PFSK-1 (cell line): ENCODE data around the gene RIPOR1.

Experiments
- FOXP2 ChIP-seq: optimal IDR thresholded peaks from 2 replicates; pipeline ENCODE3; 2011; ENCODE audit warnings: borderline replicate concordance, control low read depth, inconsistent platforms; ENCODE audit not compliant: insufficient read depth; ENCODE audit errors: extremely low read length, extremely low read depth
- POLR2AphosphoS5 ChIP-seq: IDR thresholded peaks from 2 replicates; pipeline ENCODE4 v1.6.1; 2012; ENCODE audit warnings: low read depth, mild to moderate bottlenecking, control low read depth, low read length, moderate library complexity
- SIN3A ChIP-seq: IDR thresholded peaks from 2 replicates; pipeline ENCODE4 v1.6.1; 2012; ENCODE audit warnings: mild to moderate bottlenecking, low read length, moderate library complexity, borderline replicate concordance; ENCODE audit not compliant: insufficient read depth
- TAF1 ChIP-seq: IDR thresholded peaks from 2 replicates; pipeline ENCODE4 v1.6.1; 2012; ENCODE audit warnings: low read length, control low read depth, borderline replicate concordance; ENCODE audit not compliant: insufficient read depth
- TF ChIP-seq, protein P1 (sequence below), 2 experiments: IDR thresholded peaks; 2 replicates each; pipeline versions ENCODE4 v1.6.1 to v1.8.0; 2011 to 2012; ENCODE audit warnings: low read depth in 2 of 2, low read length in 2 of 2, control low read depth in 1 of 2, inconsistent platforms in 1 of 2, mild to moderate bottlenecking in 1 of 2, moderate library complexity in 1 of 2; ENCODE audit not compliant: insufficient read depth in 1 of 2

RIPOR1 gene

DNA sequence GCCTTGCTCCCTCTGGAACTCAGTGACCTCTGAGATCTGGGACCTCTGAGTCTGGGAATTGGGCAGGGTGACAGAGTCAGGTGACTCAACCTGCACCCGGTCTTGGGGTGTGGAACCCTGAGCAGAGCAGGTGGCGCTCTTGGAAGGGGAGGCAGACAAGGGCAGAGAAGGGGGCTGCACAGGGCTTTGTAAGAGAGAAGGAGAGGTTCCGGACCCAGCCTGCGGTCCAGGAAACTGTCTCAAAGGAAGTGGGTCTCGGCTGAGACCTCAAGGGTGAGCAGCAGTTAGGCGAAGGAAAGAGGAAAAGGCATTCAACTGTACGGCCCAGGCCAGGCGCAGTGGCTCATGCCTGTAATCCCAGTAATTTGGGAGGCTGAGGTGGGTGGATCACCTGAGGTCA lies 10.0 kb upstream of the RIPOR1 start:
- TF ChIP-seq, protein P1, sequence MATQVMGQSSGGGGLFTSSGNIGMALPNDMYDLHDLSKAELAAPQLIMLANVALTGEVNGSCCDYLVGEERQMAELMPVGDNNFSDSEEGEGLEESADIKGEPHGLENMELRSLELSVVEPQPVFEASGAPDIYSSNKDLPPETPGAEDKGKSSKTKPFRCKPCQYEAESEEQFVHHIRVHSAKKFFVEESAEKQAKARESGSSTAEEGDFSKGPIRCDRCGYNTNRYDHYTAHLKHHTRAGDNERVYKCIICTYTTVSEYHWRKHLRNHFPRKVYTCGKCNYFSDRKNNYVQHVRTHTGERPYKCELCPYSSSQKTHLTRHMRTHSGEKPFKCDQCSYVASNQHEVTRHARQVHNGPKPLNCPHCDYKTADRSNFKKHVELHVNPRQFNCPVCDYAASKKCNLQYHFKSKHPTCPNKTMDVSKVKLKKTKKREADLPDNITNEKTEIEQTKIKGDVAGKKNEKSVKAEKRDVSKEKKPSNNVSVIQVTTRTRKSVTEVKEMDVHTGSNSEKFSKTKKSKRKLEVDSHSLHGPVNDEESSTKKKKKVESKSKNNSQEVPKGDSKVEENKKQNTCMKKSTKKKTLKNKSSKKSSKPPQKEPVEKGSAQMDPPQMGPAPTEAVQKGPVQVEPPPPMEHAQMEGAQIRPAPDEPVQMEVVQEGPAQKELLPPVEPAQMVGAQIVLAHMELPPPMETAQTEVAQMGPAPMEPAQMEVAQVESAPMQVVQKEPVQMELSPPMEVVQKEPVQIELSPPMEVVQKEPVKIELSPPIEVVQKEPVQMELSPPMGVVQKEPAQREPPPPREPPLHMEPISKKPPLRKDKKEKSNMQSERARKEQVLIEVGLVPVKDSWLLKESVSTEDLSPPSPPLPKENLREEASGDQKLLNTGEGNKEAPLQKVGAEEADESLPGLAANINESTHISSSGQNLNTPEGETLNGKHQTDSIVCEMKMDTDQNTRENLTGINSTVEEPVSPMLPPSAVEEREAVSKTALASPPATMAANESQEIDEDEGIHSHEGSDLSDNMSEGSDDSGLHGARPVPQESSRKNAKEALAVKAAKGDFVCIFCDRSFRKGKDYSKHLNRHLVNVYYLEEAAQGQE (IDR thresholded peaks at IDR 0.05; ENCODE audit: insufficient read depth in 1 of 2, low read depth in 2 of 2, low read length in 2 of 2): no peak
- TF ChIP-seq TAF1: no peak
- TF ChIP-seq FOXP2: no peak
- no peak for TF ChIP-seq POLR2AphosphoS5
- TF ChIP-seq SIN3A: no peak

DNA sequence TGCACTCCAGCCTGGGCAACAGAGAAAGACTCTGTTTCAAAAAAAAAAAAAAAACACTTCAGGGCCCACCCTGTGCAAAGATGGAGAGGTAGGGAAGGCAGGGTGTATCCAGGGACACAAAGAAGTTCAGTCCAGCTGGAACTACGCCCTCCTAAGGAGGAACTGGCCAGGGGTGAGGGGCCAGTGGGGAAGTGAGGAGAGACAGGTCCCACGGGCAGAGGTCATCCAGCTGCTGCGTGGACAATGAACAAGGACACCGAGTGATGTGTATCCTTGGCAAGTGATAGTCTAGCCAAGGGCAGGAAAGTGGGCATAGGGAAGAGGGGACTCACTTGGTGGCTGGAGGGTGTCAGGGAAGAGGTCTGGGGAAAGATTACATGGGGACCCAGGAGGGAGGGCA lies 9.4 kb upstream of the RIPOR1 start:
- TF ChIP-seq FOXP2 (no peak), POLR2AphosphoS5 (no peak), SIN3A (no peak), TAF1 (no peak)
- TF ChIP-seq, protein P1 (IDR thresholded peaks at IDR 0.05; ENCODE audit: insufficient read depth in 1 of 2, low read depth in 2 of 2, low read length in 2 of 2): no peak

DNA sequence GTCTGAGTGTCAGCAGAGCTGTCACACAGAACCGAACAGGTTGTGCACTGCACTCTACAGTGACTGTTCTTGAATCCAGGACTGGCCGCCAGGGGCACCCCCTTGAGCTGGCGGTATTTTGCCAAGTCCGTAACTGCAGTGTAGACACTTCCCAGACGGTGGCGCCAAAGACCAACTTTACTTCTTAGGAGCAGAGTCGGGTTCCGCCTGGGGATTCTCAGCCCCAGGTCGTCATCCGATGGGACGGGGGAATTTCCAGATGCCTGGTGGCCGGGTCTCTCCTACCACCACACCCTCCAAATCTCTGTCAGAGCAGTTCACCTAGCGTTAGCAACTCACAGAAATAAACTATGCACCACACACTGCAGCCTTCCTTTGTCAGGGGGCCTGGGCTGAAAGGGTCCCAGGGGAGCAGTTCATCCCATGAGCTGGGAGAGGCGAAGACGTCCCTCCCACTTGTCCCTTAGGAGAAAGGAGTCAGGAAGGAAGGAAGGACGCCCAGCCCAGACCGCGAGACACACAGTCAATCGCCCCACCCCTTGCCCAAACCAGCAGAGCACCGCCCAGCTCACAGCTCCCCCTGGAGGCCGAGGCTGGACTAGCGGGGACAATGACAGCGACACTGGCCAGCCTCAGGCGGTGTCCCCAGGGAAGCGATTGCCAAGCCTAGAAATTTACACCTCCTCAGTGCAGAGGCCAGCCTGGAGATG lies 7.4 kb upstream of the RIPOR1 start:
- no peak for TF ChIP-seq SIN3A
- TF ChIP-seq POLR2AphosphoS5: peak; percentile 35; the same call in 1 of the 2 replicates
- TF ChIP-seq, protein P1 (IDR thresholded peaks at IDR 0.05; ENCODE audit: insufficient read depth in 1 of 2, low read depth in 2 of 2, low read length in 2 of 2): no peak
- TF ChIP-seq TAF1: no peak
- peak; percentile 31 for TF ChIP-seq FOXP2

DNA sequence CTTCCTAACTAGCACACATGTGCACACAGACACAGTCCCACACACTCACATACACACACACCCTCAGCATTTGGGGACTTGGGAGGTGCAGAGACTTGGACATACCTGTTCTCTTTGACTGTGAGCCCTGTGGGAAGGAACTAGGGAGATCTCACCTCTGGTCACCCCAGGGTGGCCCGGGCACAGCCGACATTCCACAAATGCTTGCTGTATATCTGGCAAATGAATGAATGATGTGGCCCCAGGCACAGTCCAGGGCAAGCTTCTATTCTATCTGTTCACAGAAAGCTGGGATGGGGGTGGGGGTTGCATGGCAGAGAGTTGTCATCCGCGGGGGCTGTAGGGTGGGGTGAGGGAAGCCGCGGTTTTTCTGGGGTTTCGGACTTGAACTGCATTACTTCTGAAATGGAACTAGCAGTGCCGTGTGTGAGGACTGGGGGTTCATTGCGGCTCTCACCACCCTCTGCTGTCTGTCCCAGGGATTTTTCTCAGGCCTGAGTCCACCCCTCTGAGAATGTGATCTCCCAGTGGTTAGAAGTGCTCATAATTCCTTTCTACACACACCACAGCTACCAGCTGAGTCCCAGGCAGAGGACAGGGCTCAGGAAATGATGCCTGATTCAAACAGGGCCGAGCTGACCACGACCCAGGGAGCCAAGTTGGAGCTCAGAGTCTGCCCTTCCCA lies 3.3 kb upstream of the RIPOR1 start:
- no peak for TF ChIP-seq TAF1
- TF ChIP-seq SIN3A: no peak
- TF ChIP-seq, protein P1 (IDR thresholded peaks at IDR 0.05; ENCODE audit: insufficient read depth in 1 of 2, low read depth in 2 of 2, low read length in 2 of 2): no peak
- no peak for TF ChIP-seq POLR2AphosphoS5
- no peak for TF ChIP-seq FOXP2
